Lower leg skin (tissue), 3 donors: ENCODE results near the gene NPW.

Experiments
- POLR2A ChIP-seq, 2 donors: fragments of 450-650 bp; IDR thresholded peaks; one replicate each; pipeline ENCODE4 v1.6.1; 2016 to 2017; ENCODE audit warnings: antibody characterized with exemption in 2 of 2, mild to moderate bottlenecking in 1 of 2, moderate library complexity in 1 of 2
- TF ChIP-seq, protein P1 (sequence below), 3 donors: fragments of 450-650 bp; IDR thresholded peaks; one replicate each; pipeline ENCODE4 v1.5.1; 2016; ENCODE audit warnings: antibody characterized with exemption in 3 of 3, mild to moderate bottlenecking in 3 of 3, moderate library complexity in 2 of 3

DNA sequence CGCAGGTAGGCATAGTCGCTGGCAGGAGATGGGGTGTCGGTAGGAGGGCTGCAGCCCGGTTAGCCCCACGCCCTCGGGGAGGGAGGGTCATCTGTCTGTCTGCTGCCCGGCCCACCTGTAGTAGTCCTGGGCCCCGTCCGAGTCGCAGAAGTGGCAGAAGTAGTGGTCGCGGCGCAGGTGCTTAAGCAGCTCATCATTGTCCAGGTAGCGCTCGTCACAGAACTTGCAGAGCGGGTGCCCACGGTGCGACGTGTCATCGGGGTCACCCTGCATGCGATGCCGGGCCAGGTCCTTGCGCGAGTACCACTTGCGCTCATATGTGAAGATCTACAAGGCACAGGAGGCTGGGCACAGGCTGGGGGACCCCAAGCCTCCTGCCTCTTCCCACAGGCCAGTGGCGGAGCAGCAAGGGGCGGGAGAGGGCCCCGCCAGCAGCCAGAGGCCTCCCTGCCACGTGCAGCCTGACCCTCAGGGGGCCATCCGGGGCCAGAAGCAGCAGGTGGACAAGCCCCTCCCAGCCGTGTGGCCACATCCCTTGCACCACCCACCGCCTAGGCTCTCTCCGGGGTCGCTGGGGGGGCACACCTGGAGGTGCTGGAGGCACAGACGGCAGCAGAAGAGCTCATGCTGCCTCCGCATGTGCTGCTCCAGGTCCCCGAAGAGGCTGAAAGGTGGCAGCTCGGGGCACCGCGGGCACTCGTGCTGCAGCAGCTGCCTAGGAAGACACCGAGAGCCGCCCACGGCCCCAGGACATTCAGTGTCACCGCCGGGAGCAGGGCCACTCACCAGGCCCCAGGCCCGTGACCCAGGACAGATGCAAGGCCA lies 17.0 kb upstream of the NPW start:
- TF ChIP-seq, protein P1, sequence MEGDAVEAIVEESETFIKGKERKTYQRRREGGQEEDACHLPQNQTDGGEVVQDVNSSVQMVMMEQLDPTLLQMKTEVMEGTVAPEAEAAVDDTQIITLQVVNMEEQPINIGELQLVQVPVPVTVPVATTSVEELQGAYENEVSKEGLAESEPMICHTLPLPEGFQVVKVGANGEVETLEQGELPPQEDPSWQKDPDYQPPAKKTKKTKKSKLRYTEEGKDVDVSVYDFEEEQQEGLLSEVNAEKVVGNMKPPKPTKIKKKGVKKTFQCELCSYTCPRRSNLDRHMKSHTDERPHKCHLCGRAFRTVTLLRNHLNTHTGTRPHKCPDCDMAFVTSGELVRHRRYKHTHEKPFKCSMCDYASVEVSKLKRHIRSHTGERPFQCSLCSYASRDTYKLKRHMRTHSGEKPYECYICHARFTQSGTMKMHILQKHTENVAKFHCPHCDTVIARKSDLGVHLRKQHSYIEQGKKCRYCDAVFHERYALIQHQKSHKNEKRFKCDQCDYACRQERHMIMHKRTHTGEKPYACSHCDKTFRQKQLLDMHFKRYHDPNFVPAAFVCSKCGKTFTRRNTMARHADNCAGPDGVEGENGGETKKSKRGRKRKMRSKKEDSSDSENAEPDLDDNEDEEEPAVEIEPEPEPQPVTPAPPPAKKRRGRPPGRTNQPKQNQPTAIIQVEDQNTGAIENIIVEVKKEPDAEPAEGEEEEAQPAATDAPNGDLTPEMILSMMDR (IDR thresholded peaks at IDR 0.05), result no peak
- TF ChIP-seq POLR2A (IDR thresholded peaks at IDR 0.05), result no peak
